IMR-90 (cell line): ENCODE data around the gene DLD. TPM values are rescaled to one million over a fixed set of nuclear protein-coding genes. Genes with fewer than 3 reads are reported as not detected.
"Not testable (repeated sequence)": the region's sequence is repeated elsewhere in the genome, so short reads cannot be mapped to it uniquely, and the experiment has no call there.

Experiments
- ATAC-seq: fragments of 200-7000 bp; cut with Tn5 transposase; 2 replicates; pipeline ENCODE4 v1.9.1; 2020; ENCODE audit warnings: low read depth, mild to moderate bottlenecking, moderate library complexity
- BruUV-seq: library from RNA; stranded (reverse); fragments of 400-500 nt; replicated peaks from 2 replicates; lab custom pipeline; 2021; lab: Mats Ljungman, UMichigan
- CTCF ChIA-PET: fragments of 300-600 bp; formaldehyde crosslinking; extraction: SDS; loops from one replicate; lab custom pipeline; 2021; ENCODE audit warnings: antibody characterized with exemption; lab: Yijun Ruan, JAX
- POLR2A ChIA-PET: fragments of 300-600 bp; sonication (Branson Sonifier 250); formaldehyde crosslinking; loops from one replicate; lab custom pipeline; 2022; ENCODE audit warnings: antibody characterized with exemption; ENCODE audit not compliant: unreplicated experiment; lab: Charles Lee
- DNase-seq: peaks from one replicate; pipeline ENCODE4 v3.0.0; 2013
- H2AFZ ChIP-seq: replicated peaks from 2 replicates; pipeline ENCODE3; 2013; ENCODE audit warnings: low read length, mild to moderate bottlenecking; ENCODE audit not compliant: poor library complexity
- H2AK5ac ChIP-seq: 2 replicates; pipeline ENCODE4 v1.6.1; 2013; ENCODE audit warnings: low read depth, low read length, inconsistent platforms
- H2AK9ac ChIP-seq: replicated peaks from 2 replicates; pipeline ENCODE3; 2013; ENCODE audit warnings: mild to moderate bottlenecking, low read depth, low read length, moderate library complexity; ENCODE audit not compliant: poor library complexity
- H2BK120ac ChIP-seq: 2 replicates; pipeline ENCODE4 v1.6.1; 2013; ENCODE audit warnings: low read depth, low read length, inconsistent platforms
- H2BK15ac ChIP-seq: 3 replicates; pipeline ENCODE4 v1.6.1; 2013; ENCODE audit warnings: low read depth, low read length, inconsistent platforms
- H2BK20ac ChIP-seq: 2 replicates; pipeline ENCODE4 v1.6.1; 2013; ENCODE audit warnings: low read depth, mild to moderate bottlenecking, inconsistent platforms, low read length, moderate library complexity
- H2BK5ac ChIP-seq: 2 replicates; pipeline ENCODE4 v1.6.1; 2013; ENCODE audit warnings: mild to moderate bottlenecking, low read depth, low read length, inconsistent platforms; ENCODE audit not compliant: poor library complexity, severe bottlenecking
- H3K14ac ChIP-seq: replicated peaks from 2 replicates; pipeline ENCODE4 v1.6.1; 2013; ENCODE audit warnings: low read depth, low read length, inconsistent platforms
- H3K18ac ChIP-seq: 2 replicates; pipeline ENCODE4 v1.6.1; 2013; ENCODE audit warnings: low read depth, low read length, control low read depth
- H3K23ac ChIP-seq: 2 replicates; pipeline ENCODE4 v1.6.1; 2013; ENCODE audit warnings: low read depth, low read length, inconsistent platforms
- H3K27ac ChIP-seq: 2 replicates; pipeline ENCODE4 v1.5.1; 2013; ENCODE audit warnings: mild to moderate bottlenecking, control low read depth, low read length; ENCODE audit not compliant: insufficient read depth
- H3K27me3 ChIP-seq: 2 replicates; pipeline ENCODE4 v1.6.1; 2013; ENCODE audit warnings: low read length; ENCODE audit not compliant: control insufficient read depth, insufficient read depth
- H3K36me3 ChIP-seq: 2 replicates; pipeline ENCODE4 v1.6.1; 2013; ENCODE audit warnings: low read length, mixed read lengths; ENCODE audit not compliant: control insufficient read depth, insufficient read depth
- H3K4ac ChIP-seq: 2 replicates; pipeline ENCODE4 v1.6.1; 2013; ENCODE audit warnings: low read depth, low read length, inconsistent platforms
- H3K4me1 ChIP-seq: 2 replicates; pipeline ENCODE4 v1.6.1; 2013; ENCODE audit warnings: low read length, mixed read lengths; ENCODE audit not compliant: control insufficient read depth, insufficient read depth
- H3K4me2 ChIP-seq: 2 replicates; pipeline ENCODE4 v1.6.1; 2013; ENCODE audit warnings: low read depth, mild to moderate bottlenecking, control low read depth, low read length, moderate library complexity
- H3K4me3 ChIP-seq: 2 replicates; pipeline ENCODE4 v1.5.1; 2013; ENCODE audit warnings: low read depth, mild to moderate bottlenecking, control low read depth, low read length, moderate library complexity; ENCODE audit not compliant: insufficient read depth
- H3K56ac ChIP-seq: 2 replicates; pipeline ENCODE4 v1.6.1; 2013; ENCODE audit warnings: low read length, inconsistent platforms; ENCODE audit not compliant: insufficient read depth; ENCODE audit errors: extremely low read depth
- H3K79me1 ChIP-seq, 2 experiments: 2 replicates each; pipeline ENCODE4 v1.6.1; 2013; ENCODE audit warnings: low read length in 2 of 2, inconsistent platforms in 1 of 2, low read depth in 1 of 2
- H3K9ac ChIP-seq: 2 replicates; pipeline ENCODE4 v1.6.1; 2013; ENCODE audit warnings: low read depth, low read length, control low read depth
- H3K9me1 ChIP-seq: 2 replicates; pipeline ENCODE4 v1.6.1; 2013; ENCODE audit warnings: low read length, inconsistent platforms; ENCODE audit not compliant: insufficient read depth
- H3K9me3 ChIP-seq: 2 replicates; pipeline ENCODE4 v1.6.1; 2013; ENCODE audit warnings: low read length; ENCODE audit not compliant: control insufficient read depth, insufficient read depth
- H4K20me1 ChIP-seq: 2 replicates; pipeline ENCODE4 v1.6.1; 2013; ENCODE audit warnings: low read length, inconsistent platforms; ENCODE audit not compliant: insufficient read depth
- H4K5ac ChIP-seq: 2 replicates; pipeline ENCODE4 v1.6.1; 2013; ENCODE audit warnings: mild to moderate bottlenecking, low read depth, low read length, control low read depth
- H4K8ac ChIP-seq, 2 experiments: 2 replicates each; pipeline ENCODE4 v1.6.1; 2013; ENCODE audit warnings: low read depth in 2 of 2, low read length in 2 of 2, control low read depth in 1 of 2, inconsistent platforms in 1 of 2
- H4K91ac ChIP-seq: 2 replicates; pipeline ENCODE4 v1.6.1; 2013; ENCODE audit warnings: low read depth, low read length, inconsistent platforms; ENCODE audit not compliant: insufficient read depth
- WGBS, 2 experiments: methylation state at CpG; one replicate each; pipeline versions ENCODE4 v1.1.5 to v1.1.7; 2013; ENCODE audit warnings: missing lambda C conversion rate in 2 of 2; ENCODE audit not compliant: insufficient read length in 1 of 2; ENCODE audit errors: extremely low coverage in 2 of 2; 5-methylcytosine and 5-hydroxymethylcytosine counted together
- dilution Hi-C: fragments of 300-500 bp; cut with HindIII; formaldehyde crosslinking; loops from one replicate; pipeline ENCODE4 v1.14.3; 2018; ENCODE audit warnings: low sequenced_read_pairs; ENCODE audit not compliant: unreplicated experiment
- in situ Hi-C: fragments of 300-500 bp; cut with MboI; formaldehyde crosslinking; loops from 3 replicates; pipeline ENCODE4 v1.14.3; 2019; ENCODE audit warnings: low sequenced_read_pairs, inconsistent platforms, mixed read lengths
- intact Hi-C: fragments of 100-400 bp; cut with micrococcal nuclease; formaldehyde crosslinking; loops from 2 replicates; pipeline ENCODE4 v1.10.0; 2022
- polyA plus RNA-seq, 3 experiments: library from polyadenylated mRNA; depleted of rRNA; stranded (reverse); fragments of >200 nt; gene quantifications; 2 replicates each; pipeline ENCODE4 v1.2.3, GENCODE V29; 2012; ENCODE audit warnings: low replicate concordance in 1 of 3
- total RNA-seq: library from RNA; depleted of rRNA; stranded (reverse); fragments of >200 nt; gene quantifications from 2 replicates; pipeline ENCODE4 v1.2.3, GENCODE V29; 2012

Gene DLD
- total and polyA plus RNA-seq, 2 of the 4 experiments (the other 2 are of a cell fraction), result 121 to 361 TPM

- dilution Hi-C loops, POLR2A ChIA-PET, H3K4ac ChIP-seq: not testable (repeated sequence)
These were observed 66.0 kb downstream of the DLD start for GRCh38 chr7:107956950-107957349.

More at GRCh38 chr7:107956950-107957349, 66.0 kb downstream of the DLD start:
- H2BK120ac ChIP-seq, H3K18ac ChIP-seq, H3K4me2 ChIP-seq, H3K9me3 ChIP-seq, H3K23ac ChIP-seq, H3K27me3 ChIP-seq, H2BK20ac ChIP-seq, H2AK5ac ChIP-seq, H2BK15ac ChIP-seq, H3K9ac ChIP-seq, H3K4me3 ChIP-seq, H3K27ac ChIP-seq, H4K5ac ChIP-seq, H2BK5ac ChIP-seq, in situ Hi-C loops, H2AFZ ChIP-seq, H4K91ac ChIP-seq, intact Hi-C loops, H3K56ac ChIP-seq, H4K8ac ChIP-seq, CTCF ChIA-PET, DNase-seq, H3K14ac ChIP-seq, BruUV-seq, H2AK9ac ChIP-seq, ATAC-seq: not testable (repeated sequence)
- Histone ChIP-seq H3K4me1 (peaks cover 19% of the 10 kb centered on the region), H3K36me3 (peaks cover 64% of the 10 kb centered on the region), H3K9me1 (peaks cover 19% of the 10 kb centered on the region), H3K79me1 (peaks cover 4 to 41% of the 10 kb centered on the region in 2 experiments; a peak in 3 of 4 replicates), H4K20me1 (peaks cover 31% of the 10 kb centered on the region)
- no CpG with 5 or more reads among the region's 4 CpGs for WGBS, 2 experiments
